HEK293T (cell line): ENCODE data around the gene CELF2.
A peak's percentile ranks its signal among the peaks of the same experiment; 100 is the strongest.

Experiments
- CTCF ChIA-PET: fragments of 350-600 bp; formaldehyde crosslinking; extraction: SDS; loops from one replicate; lab custom pipeline; 2021; ENCODE audit warnings: antibody characterized with exemption, inconsistent platforms; lab: Yijun Ruan, JAX
- POLR2A ChIA-PET: fragments of 350-600 bp; formaldehyde crosslinking; extraction: SDS; loops from one replicate; lab custom pipeline; 2020; ENCODE audit warnings: antibody characterized with exemption, inconsistent platforms; lab: Yijun Ruan, JAX
- DNase-seq: peaks from one replicate; pipeline ENCODE4 v3.0.0; 2012; ENCODE audit warnings: mixed read lengths; ENCODE audit errors: extremely low spot score
- ARNT ChIP-seq: fragments of 450-650 bp; IDR thresholded peaks from 2 replicates; pipeline ENCODE4 v1.6.1; 2017; ENCODE audit warnings: mild to moderate bottlenecking
- BHLHE40 ChIP-seq: fragments of 450-650 bp; IDR thresholded peaks from 2 replicates; pipeline ENCODE4 v1.6.1; 2016; ENCODE audit warnings: mild to moderate bottlenecking, moderate library complexity, borderline replicate concordance
- CTBP1 ChIP-seq: fragments of 450-650 bp; IDR thresholded peaks from 2 replicates; pipeline ENCODE4 v1.6.1; 2016; ENCODE audit warnings: borderline replicate concordance
- ELF4 ChIP-seq: fragments of 450-650 bp; IDR thresholded peaks from 2 replicates; pipeline ENCODE4 v1.6.1; 2017; ENCODE audit warnings: antibody characterized with exemption
- FOXA1 ChIP-seq: fragments of 450-650 bp; IDR thresholded peaks from 2 replicates; pipeline ENCODE4 v1.6.1; 2016; ENCODE audit warnings: mild to moderate bottlenecking
- FOXK2 ChIP-seq: fragments of 450-650 bp; IDR thresholded peaks from 2 replicates; pipeline ENCODE4 v1.6.1; 2016; ENCODE audit warnings: mild to moderate bottlenecking
- FOXM1 ChIP-seq: fragments of 450-650 bp; IDR thresholded peaks from 2 replicates; pipeline ENCODE4 v1.6.1; 2017; ENCODE audit warnings: mild to moderate bottlenecking, borderline replicate concordance
- HDGF ChIP-seq: fragments of 450-650 bp; IDR thresholded peaks from 2 replicates; pipeline ENCODE4 v1.6.1; 2017; ENCODE audit warnings: antibody characterized with exemption, borderline replicate concordance
- L3MBTL2 ChIP-seq: fragments of 450-650 bp; conservative IDR thresholded peaks from 2 replicates; pipeline ENCODE4 v1.6.1; 2016; ENCODE audit warnings: mild to moderate bottlenecking
- LEF1 ChIP-seq: fragments of 450-650 bp; IDR thresholded peaks from 2 replicates; pipeline ENCODE4 v1.6.1; 2017; ENCODE audit warnings: mild to moderate bottlenecking, borderline replicate concordance
- NFRKB ChIP-seq: fragments of 450-650 bp; IDR thresholded peaks from 2 replicates; pipeline ENCODE4 v1.6.1; 2016; ENCODE audit warnings: mild to moderate bottlenecking, moderate library complexity
- SP1 ChIP-seq: fragments of 450-650 bp; IDR thresholded peaks from 2 replicates; pipeline ENCODE4 v1.6.1; 2017
- SUZ12 ChIP-seq: fragments of 450-650 bp; IDR thresholded peaks from 2 replicates; pipeline ENCODE4 v1.6.1; 2016; ENCODE audit warnings: mild to moderate bottlenecking
- TARDBP ChIP-seq: fragments of 450-650 bp; IDR thresholded peaks from 2 replicates; pipeline ENCODE4 v1.6.1; 2016
- ZNF384 ChIP-seq: fragments of 450-650 bp; IDR thresholded peaks from 2 replicates; pipeline ENCODE4 v1.6.1; 2016
- TF ChIP-seq, protein P1 (sequence below): fragments of 450-650 bp; IDR thresholded peaks from 2 replicates; pipeline ENCODE4 v1.6.1; 2016

Gene CELF2

GRCh38 chr10:11263767-11264166, 246.1 kb downstream of the CELF2 start:
- ChIA-PET POLR2A (no interaction called here), CTCF (no interaction called here)
- no peak for TF ChIP-seq BHLHE40
- DNase-seq, result no peak

DNA sequence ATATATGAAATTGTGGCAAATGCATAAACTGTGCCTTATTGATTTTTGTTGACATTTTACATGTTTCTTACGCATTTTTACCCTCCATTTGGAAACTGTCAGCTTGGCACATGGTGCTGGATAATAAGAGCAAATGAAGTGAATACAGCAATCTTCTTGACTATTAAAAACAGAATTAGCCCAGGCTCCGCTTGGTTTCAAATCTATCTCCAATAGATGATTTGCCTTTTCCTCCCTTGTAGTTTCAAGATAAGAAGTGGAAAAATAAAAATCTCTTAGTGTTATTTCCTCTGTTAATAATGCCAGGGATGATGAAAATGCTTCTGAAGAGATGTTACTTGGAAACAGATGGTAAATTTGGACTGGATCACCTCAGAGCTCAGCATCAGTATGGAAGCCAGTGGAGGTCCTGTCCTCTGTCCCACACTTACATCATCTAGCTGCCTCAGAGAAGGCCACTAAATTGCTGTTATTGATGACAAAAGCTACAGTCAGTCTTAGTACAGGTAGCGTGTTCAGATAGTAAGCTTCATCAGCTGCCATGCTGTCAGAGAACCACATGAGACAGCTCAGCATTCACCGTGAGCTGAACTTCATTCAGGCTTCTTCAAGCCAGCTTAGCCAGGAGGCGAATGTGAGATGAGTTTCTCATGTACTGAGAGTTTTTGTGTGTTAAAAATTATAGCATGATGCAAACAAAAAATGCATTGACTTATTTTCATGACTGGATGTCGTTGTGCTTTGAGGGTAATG, 246.8 kb downstream of the CELF2 start:
- CTCF ChIA-PET, result no interaction called here
- DNase-seq, result no peak
- POLR2A ChIA-PET, result interaction anchor here (1.0 kb wide), 1 partner anchor 246 kb away, joined by 3 read pairs; no protein-coding TSS in a partner anchor
- TF ChIP-seq BHLHE40 (no peak), SUZ12 (no peak), TARDBP (no peak), FOXK2 (no peak), CTBP1 (no peak), FOXA1 (no peak), L3MBTL2 (no peak), NFRKB (no peak), LEF1 (no peak), ARNT (no peak), SP1 (no peak)
- TF ChIP-seq, protein P1, sequence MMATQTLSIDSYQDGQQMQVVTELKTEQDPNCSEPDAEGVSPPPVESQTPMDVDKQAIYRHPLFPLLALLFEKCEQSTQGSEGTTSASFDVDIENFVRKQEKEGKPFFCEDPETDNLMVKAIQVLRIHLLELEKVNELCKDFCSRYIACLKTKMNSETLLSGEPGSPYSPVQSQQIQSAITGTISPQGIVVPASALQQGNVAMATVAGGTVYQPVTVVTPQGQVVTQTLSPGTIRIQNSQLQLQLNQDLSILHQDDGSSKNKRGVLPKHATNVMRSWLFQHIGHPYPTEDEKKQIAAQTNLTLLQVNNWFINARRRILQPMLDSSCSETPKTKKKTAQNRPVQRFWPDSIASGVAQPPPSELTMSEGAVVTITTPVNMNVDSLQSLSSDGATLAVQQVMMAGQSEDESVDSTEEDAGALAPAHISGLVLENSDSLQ, result no peak

DNA sequence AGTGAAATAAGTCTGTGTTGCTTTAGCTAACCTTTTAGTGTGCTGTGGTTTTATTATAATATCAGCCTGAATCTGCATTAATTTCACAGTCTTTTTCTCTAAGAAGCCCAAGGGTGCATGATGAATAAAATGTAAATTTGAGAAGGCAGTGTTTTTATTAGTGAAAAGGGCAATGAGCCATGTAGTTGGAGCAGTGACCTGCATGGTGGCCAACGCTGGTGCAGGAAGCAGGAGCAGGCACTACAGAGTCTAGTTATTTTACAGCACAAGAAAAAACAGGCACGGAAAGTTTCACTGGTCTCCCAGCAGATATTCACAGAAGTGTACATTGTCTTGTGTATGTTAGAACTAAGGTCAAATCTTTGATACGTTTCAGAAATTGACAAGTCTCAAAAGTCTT, 247.8 kb downstream of the CELF2 start:
- no peak for DNase-seq
- POLR2A ChIA-PET, result no interaction called here

GRCh38 chr10:11266426-11266825, 248.8 kb downstream of the CELF2 start:
- CTCF ChIA-PET, result no interaction called here
- POLR2A ChIA-PET, result no interaction called here
- no peak for DNase-seq
- TF ChIP-seq NFRKB (no peak), SP1 (no peak), FOXA1 (no peak), LEF1 (no peak), FOXK2 (no peak), SUZ12 (no peak), TARDBP (no peak)
- TF ChIP-seq, protein P1, result no peak

More for the DNA sequence above, 247.8 kb downstream of the CELF2 start:
- TF ChIP-seq FOXA1 (no peak), ZNF384 (no peak), FOXK2 (no peak), SUZ12 (no peak), SP1 (no peak), HDGF (no peak), L3MBTL2 (no peak), BHLHE40 (no peak), LEF1 (no peak), FOXM1 (no peak), ARNT (no peak)
- TF ChIP-seq, protein P1, result no peak
- CTCF ChIA-PET, result no interaction called here

DNA sequence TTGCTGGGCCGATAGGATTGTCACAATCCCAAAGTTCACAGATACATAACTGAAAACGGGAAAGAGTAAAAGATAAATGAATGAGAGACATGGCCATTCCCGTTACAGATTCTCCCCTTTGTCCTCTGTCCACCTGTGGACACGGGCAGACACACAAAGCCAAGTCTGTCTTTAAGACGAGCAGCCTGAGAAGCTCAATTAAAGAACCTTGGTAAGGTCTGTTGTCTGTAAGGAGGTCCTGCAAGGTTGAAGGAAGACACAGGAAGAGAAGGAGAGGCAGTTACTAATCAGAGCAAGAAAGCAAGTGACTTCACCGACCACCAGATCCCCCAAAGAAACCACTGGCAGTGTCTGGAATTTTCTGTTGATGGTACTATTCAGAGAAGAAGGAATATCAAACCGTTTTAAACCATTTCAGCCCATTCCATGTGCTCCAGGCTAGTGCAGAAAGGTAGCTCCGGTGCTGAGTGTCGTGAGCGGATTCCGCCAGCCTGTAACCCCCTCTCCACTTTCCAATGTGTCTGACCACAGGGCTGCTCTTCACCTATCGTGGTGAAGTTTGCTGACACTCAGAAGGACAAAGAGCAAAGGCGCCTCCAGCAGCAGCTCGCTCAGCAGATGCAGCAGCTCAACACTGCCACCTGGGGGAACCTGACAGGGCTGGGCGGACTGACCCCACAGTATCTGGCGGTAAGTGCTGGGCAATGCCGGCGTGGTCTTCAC, 252.6 kb downstream of the CELF2 start:
- CTCF ChIA-PET, result interaction anchor here (0.7 to 1.5 kb wide), 4 partner anchors 68 to 376 kb away, joined by 3 to 4 read pairs (median 4); no protein-coding TSS in a partner anchor
- peak; percentile 81 for DNase-seq
- TF ChIP-seq FOXK2 (no peak), CTBP1 (no peak), BHLHE40 (no peak), SP1 (no peak), FOXA1 (no peak), TARDBP (no peak), LEF1 (no peak), ELF4 (no peak), HDGF (no peak), L3MBTL2 (no peak)
- TF ChIP-seq, protein P1, result no peak
- POLR2A ChIA-PET, result no interaction called here

DNA sequence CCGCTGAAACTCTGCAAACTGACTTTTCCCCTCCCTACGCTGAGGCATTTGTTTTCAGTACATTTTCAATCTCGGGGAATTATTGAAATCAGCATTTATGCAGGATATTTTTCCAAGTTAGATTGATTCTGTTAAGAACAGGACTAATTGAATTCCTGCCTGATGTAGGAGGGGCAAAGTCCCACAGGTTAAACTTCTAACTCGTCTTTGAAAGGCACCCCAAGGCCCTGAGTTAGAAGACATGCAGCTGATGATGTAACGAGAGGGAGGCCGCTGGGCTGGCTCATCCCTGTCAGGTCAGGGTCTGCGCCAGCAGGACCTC, 253.1 kb downstream of the CELF2 start:
- POLR2A ChIA-PET, result no interaction called here

More for the DNA sequence above, 253.1 kb downstream of the CELF2 start:
- no peak for TF ChIP-seq TARDBP
- TF ChIP-seq, protein P1, result no peak
- TF ChIP-seq FOXM1, result no peak
- TF ChIP-seq HDGF, result no peak
- TF ChIP-seq SP1, result no peak
- TF ChIP-seq LEF1, result no peak
- TF ChIP-seq CTBP1, result no peak
- no peak for TF ChIP-seq ELF4
- TF ChIP-seq BHLHE40, result no peak
- TF ChIP-seq ZNF384, result no peak
- TF ChIP-seq FOXA1, result no peak
- no peak for TF ChIP-seq FOXK2
- no peak for TF ChIP-seq ARNT
- TF ChIP-seq NFRKB, result no peak
- no peak for TF ChIP-seq L3MBTL2
- no peak for TF ChIP-seq SUZ12
- CTCF ChIA-PET, result interaction anchor here (0.7 to 1.2 kb wide), 3 partner anchors 68 to 376 kb away, joined by 3 to 4 read pairs (median 3); no protein-coding TSS in a partner anchor
- DNase-seq, result no peak
